GM13977 (cell line): ENCODE results near the gene SEC16A.

Source experiments
- DNase-seq: peaks from one replicate; pipeline ENCODE4 v3.0.0; 2012; ENCODE audit warnings: low spot score
- in situ Hi-C: fragments of 300-500 bp; cut with MboI; formaldehyde crosslinking; loops from one replicate; pipeline ENCODE4 v1.12.0; 2022; ENCODE audit warnings: low sequenced_read_pairs, low pct_unique_long_range_greater_than_20kb, mixed read lengths, inconsistent platforms; ENCODE audit not compliant: unreplicated experiment
- TF ChIP-seq, protein P1 (sequence below): IDR thresholded peaks from 2 replicates; pipeline ENCODE4 v1.5.1; 2012; ENCODE audit warnings: mild to moderate bottlenecking, control low read depth; ENCODE audit not compliant: insufficient read depth; ENCODE audit errors: extremely low read depth, missing control alignments

SEC16A gene

DNA sequence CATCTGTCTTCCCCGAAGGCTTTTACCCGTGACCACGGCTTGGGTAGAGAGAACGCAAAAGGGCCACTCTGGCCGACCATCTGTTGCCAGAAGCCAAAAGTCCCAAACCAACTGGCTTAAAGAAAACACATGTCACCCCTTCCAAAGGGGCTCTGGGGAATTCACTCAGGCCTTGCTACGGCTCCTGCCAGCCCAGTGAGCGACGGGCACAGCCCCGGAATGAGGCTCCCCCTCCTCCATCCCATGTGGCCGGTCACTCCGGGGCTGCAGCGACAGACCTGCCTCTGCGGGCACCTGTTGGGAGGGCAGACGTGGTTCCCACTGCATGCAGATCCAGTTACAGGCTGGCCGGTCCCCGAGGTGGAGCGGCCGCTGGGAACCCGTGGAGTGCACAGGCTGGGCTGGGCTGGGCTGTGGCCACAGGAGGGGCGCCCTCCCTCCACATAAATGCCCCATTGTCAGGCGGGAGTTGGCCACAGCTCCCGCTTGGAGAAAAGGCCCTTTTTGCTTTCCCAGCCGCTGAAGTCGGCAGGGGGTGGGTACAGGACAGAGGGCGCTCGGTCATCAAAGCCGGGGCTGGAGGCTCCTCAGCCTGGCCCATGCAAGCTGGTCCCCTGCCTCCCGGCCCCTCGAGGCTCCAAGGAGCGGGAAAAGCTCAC lies 43.1 kb upstream of the SEC16A start:
- in situ Hi-C loops = no loop called here
- DNase-seq = no peak
- TF ChIP-seq, protein P1, sequence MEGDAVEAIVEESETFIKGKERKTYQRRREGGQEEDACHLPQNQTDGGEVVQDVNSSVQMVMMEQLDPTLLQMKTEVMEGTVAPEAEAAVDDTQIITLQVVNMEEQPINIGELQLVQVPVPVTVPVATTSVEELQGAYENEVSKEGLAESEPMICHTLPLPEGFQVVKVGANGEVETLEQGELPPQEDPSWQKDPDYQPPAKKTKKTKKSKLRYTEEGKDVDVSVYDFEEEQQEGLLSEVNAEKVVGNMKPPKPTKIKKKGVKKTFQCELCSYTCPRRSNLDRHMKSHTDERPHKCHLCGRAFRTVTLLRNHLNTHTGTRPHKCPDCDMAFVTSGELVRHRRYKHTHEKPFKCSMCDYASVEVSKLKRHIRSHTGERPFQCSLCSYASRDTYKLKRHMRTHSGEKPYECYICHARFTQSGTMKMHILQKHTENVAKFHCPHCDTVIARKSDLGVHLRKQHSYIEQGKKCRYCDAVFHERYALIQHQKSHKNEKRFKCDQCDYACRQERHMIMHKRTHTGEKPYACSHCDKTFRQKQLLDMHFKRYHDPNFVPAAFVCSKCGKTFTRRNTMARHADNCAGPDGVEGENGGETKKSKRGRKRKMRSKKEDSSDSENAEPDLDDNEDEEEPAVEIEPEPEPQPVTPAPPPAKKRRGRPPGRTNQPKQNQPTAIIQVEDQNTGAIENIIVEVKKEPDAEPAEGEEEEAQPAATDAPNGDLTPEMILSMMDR = no peak

DNA sequence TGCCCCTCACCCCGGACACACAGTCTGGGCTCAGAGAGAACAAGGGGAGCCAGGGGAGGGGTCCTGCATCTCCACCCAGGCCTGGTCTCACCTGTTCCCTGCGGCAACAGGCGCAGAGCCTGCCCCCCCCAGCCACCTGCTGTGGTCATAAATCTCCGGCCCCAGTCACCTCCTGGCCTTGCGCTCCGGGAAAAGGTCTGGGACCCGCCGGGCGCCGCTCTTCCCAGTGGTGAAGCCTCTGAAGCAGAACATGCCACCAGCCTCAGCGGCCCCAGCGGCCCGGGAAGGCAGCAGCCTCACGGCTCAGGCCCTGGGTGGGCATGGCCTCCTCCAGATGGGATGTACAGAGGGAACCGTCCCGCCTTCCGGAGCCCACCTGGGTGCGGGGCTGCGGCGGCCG lies 42.4 kb upstream of the SEC16A start:
- in situ Hi-C loops = no loop called here
- DNase-seq = no peak
- TF ChIP-seq, protein P1 = no peak

DNA sequence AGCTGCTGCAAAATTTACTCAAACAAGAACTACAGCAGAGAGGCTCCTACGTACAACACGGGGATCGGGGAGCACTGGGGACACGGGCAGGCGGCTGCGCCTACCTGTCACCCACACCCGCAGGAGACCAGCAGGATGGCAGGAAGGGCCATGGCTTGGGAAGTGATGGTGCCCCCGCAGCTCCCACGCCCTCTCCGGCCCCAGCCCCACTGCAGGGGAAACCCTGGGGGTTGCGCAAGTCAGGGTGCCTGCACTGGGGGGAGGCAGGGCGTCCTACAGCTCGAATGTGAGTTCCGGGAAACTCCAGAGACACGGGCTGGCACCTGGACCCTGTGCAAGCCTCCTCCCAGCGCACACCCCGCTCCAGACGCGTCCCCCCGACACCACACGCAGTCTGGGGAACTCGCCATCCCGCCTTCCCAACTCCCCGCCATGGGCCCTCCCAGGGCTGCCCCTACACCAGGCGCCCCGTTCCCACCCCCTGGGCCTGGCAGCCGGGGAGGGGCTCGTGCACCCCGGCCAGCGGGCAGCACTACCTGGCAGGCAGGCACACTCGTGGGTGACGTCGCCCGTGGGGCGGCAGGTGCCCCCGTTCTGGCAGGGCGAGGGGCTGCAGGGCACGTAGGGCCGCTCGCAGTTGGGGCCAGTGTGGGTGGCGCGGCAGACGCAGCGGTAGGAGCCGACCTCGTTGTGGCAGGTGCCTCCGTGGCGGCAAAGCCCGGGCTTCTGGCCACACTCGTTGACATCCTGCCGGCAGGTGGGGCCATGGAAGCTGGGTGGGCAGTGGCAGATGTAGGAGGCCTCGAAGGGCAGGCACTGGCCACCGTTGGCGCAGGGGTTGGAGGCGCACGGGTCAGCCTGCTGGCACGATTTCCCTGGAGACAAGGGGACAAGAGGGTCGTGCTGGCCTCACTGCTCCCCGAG lies 39.7 kb upstream of the SEC16A start:
- in situ Hi-C loops = no loop called here
- TF ChIP-seq, protein P1 = no peak
- DNase-seq = no peak

DNA sequence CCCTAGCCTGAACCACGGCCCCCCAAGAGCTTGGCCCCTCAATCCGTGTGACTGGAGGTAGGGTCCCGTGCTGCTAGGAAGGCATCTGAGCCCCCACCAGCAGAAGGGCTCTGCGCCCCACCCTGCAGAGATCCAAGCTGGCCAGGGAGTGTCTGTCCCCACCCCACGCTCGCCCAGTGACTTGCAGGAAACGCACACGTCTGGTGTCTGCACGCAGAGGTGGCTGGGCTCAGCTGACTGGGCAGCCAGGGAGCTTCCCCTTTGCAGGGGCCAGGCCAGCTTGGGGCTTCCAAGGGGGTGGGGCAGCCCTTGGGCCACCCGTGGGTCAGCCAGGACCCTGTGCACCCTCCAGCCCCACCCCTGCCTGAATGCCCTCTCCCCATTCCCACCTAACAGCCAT lies 38.7 kb upstream of the SEC16A start:
- TF ChIP-seq, protein P1 = no peak
- no peak for DNase-seq
- in situ Hi-C loops = no loop called here

DNA sequence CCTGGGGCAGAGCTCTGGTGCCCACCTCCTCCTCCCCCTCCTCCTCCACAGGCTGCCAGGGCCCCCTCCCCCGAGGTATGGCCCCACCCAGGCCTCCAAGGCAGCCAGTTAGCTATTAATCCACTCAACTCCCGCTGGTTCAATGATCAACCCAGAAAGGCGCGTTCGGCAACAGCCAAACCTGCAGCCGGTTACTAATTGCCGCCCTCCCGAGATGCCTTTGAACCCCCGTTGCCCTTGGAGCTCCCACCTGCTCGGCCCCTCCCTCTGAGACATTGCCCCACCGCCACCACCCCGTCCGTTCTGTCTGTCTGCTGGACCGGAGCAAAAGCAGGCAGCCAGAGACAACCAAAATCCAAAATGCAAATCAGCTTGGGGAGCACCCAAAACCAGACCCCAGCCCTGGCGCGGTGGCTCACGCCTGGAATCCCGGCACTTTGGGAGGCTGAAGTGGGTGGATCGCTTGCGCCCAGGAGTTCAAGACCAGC lies 37.3 kb upstream of the SEC16A start:
- DNase-seq = no peak
- TF ChIP-seq, protein P1 = no peak
- in situ Hi-C loops = no loop called here

DNA sequence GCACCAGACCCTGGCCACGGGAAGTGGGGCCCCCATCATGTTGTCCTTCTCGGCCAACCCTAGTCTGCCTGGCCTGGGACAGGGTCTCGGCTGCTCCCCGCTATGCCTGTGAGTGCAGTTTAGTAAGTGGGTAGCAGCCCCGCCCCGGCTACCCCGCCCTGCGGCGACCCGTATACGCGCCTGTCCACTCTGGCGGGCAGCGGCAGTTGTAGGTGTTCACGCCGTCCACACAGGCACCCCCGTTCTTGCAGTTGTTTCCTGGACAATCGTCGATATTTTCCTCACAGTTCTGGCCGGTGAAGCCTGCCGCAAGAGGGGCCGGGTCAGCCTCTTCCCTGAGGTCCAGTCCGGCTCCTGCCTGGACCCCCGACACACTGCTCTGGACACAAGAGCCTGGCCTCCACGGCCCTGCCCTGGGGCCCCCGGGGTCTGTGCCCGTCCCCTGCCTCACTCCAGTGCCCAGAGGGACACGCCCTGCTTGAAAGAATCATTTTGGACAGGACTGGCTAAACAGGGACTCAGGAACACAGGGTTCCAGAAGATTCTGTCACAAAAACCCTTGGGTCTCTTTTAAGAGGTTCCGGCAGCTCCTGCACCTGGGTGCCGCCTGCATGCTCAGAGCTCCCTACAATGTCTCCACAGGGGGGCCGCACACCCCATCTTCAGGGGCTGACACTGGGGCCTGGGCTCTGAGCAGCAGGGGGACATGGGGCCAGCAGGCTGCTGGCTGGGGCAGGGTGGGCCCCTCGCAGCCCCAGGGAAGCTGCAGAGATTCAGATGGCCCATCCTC lies 36.6 kb upstream of the SEC16A start:
- in situ Hi-C loops = no loop called here

More for the DNA sequence above, 36.6 kb upstream of the SEC16A start:
- DNase-seq = no peak
- TF ChIP-seq, protein P1 = no peak
